Astrocyte (in vitro differentiated cells and primary cell): ENCODE results near the gene SDHC. TPM values are rescaled to one million over a fixed set of nuclear protein-coding genes. Genes with fewer than 3 reads are reported as not detected.

Experiments
- DNase-seq: peaks from one replicate; pipeline ENCODE4 v3.0.0-alpha.2; 2010; ENCODE audit warnings: low read depth
- FAIRE-seq: peaks from 2 replicates; lab custom pipeline; 2011; peaks lifted over from hg19 to GRCh38; lab: Jason Lieb, UNC
- H2AFZ ChIP-seq: 2 replicates; pipeline ENCODE4 v1.6.0; 2012; ENCODE audit warnings: low read depth, low read length, inconsistent platforms
- H3K27ac ChIP-seq: 2 replicates; pipeline ENCODE4 v1.5.1; 2011; ENCODE audit warnings: low read depth, low read length, inconsistent platforms
- H3K27me3 ChIP-seq: 2 replicates; pipeline ENCODE4 v1.6.0; 2011; ENCODE audit warnings: low read length, inconsistent platforms; ENCODE audit not compliant: insufficient read depth
- H3K36me3 ChIP-seq: 2 replicates; pipeline ENCODE4 v1.5.1; 2011; ENCODE audit warnings: low read length, inconsistent platforms; ENCODE audit not compliant: insufficient read depth
- H3K4me1 ChIP-seq: 2 replicates; pipeline ENCODE4 v1.5.1; 2011; ENCODE audit warnings: low read length, inconsistent platforms; ENCODE audit not compliant: insufficient read depth
- H3K4me2 ChIP-seq: 2 replicates; pipeline ENCODE4 v1.6.0; 2012; ENCODE audit warnings: low read length, inconsistent platforms
- H3K4me3 ChIP-seq: 2 replicates; pipeline ENCODE4 v1.5.1; 2011; ENCODE audit warnings: low read depth, mild to moderate bottlenecking, low read length, inconsistent platforms; ENCODE audit not compliant: insufficient read depth
- H3K79me2 ChIP-seq: 2 replicates; pipeline ENCODE4 v1.6.0; 2012; ENCODE audit warnings: mild to moderate bottlenecking, low read length, inconsistent platforms; ENCODE audit not compliant: insufficient read depth
- H3K9ac ChIP-seq: 2 replicates; pipeline ENCODE4 v1.6.0; 2012; ENCODE audit warnings: mild to moderate bottlenecking, low read length, inconsistent platforms
- H3K9me3 ChIP-seq: 2 replicates; pipeline ENCODE4 v1.5.1; 2012; ENCODE audit warnings: low read depth, mild to moderate bottlenecking, low read length, inconsistent platforms; ENCODE audit not compliant: insufficient read depth
- H4K20me1 ChIP-seq: 2 replicates; pipeline ENCODE4 v1.6.0; 2012; ENCODE audit warnings: low read length, inconsistent platforms; ENCODE audit not compliant: insufficient read depth
- H3K27ac Mint-ChIP-seq: one replicate; pipeline ENCODE4 v1.8.0; 2021; ENCODE audit warnings: mild to moderate bottlenecking, mixed read lengths; ENCODE audit not compliant: unreplicated experiment
- H3K27me3 Mint-ChIP-seq: one replicate; pipeline ENCODE4 v1.8.0; 2021; ENCODE audit warnings: low read depth, mixed read lengths; ENCODE audit not compliant: unreplicated experiment
- H3K36me3 Mint-ChIP-seq: one replicate; pipeline ENCODE4 v1.8.0; 2021; ENCODE audit warnings: low read depth, mixed read lengths; ENCODE audit not compliant: unreplicated experiment
- H3K4me1 Mint-ChIP-seq: one replicate; pipeline ENCODE4 v1.8.0; 2021; ENCODE audit warnings: low read depth, mixed read lengths; ENCODE audit not compliant: unreplicated experiment
- H3K4me3 Mint-ChIP-seq: one replicate; pipeline ENCODE4 v1.8.0; 2021; ENCODE audit warnings: mild to moderate bottlenecking, moderate library complexity, mixed read lengths; ENCODE audit not compliant: unreplicated experiment
- H3K9me3 Mint-ChIP-seq: one replicate; pipeline ENCODE4 v1.8.0; 2021; ENCODE audit warnings: mild to moderate bottlenecking, mixed read lengths; ENCODE audit not compliant: unreplicated experiment
- CTCF ChIP-seq: IDR thresholded peaks from 2 replicates; pipeline ENCODE4 v1.5.1; 2011; ENCODE audit warnings: low read depth, mild to moderate bottlenecking, inconsistent platforms, low read length, moderate library complexity; ENCODE audit not compliant: insufficient read depth
- EZH2 ChIP-seq: IDR thresholded peaks from 2 replicates; pipeline ENCODE4 v1.6.1; 2012; ENCODE audit warnings: mild to moderate bottlenecking, low read length, inconsistent platforms; ENCODE audit not compliant: insufficient read depth
- total RNA-seq: library from RNA; stranded (reverse); gene quantifications from 2 replicates; pipeline ENCODE4 v1.2.1, GENCODE V29; 2021

SDHC gene
- total RNA-seq, 1 donor from 2014 or later = 181 TPM

GRCh38 chr1:161373442-161373841 lies 59.3 kb downstream of the SDHC start:
- no peak overlapping the region for H3K4me2 ChIP-seq
- H4K20me1 ChIP-seq = no peaks in the 10 kb centered on the region
- no peaks in the 10 kb centered on the region for H3K9me3 ChIP-seq
- H3K79me2 ChIP-seq = no peaks in the 10 kb centered on the region
- Mint-ChIP-seq H3K9me3 (no peaks in the 10 kb centered on the region), H3K36me3 (no peaks in the 10 kb centered on the region), H3K4me1 (peaks cover 2% of the 10 kb centered on the region), H3K27ac (no peak overlapping the region), H3K4me3 (no peak overlapping the region), H3K27me3 (no peaks in the 10 kb centered on the region)
- no peak for TF ChIP-seq CTCF
- no peak for TF ChIP-seq EZH2
- H3K27ac ChIP-seq = no peak overlapping the region
- DNase-seq = no peak
- FAIRE-seq = no peak
- no peak overlapping the region for H2AFZ ChIP-seq
- no peak overlapping the region for H3K9ac ChIP-seq
- H3K36me3 ChIP-seq = no peaks in the 10 kb centered on the region
- H3K4me3 ChIP-seq = no peak overlapping the region
- no peaks in the 10 kb centered on the region for H3K27me3 ChIP-seq
- no peaks in the 10 kb centered on the region for H3K4me1 ChIP-seq

- Histone ChIP-seq H3K9me3 (no peaks in the 10 kb centered on the region), H3K36me3 (no peaks in the 10 kb centered on the region), H2AFZ (no peak overlapping the region), H3K27me3 (no peaks in the 10 kb centered on the region), H3K79me2 (no peaks in the 10 kb centered on the region), H3K4me2 (no peak overlapping the region), H3K4me3 (no peak overlapping the region), H3K4me1 (no peaks in the 10 kb centered on the region), H4K20me1 (no peaks in the 10 kb centered on the region), H3K27ac (no peak overlapping the region), H3K9ac (no peak overlapping the region)
- TF ChIP-seq EZH2 = no peak
- TF ChIP-seq CTCF = peak; percentile 17
- Mint-ChIP-seq H3K27ac (no peak overlapping the region), H3K4me1 (peaks cover 2% of the 10 kb centered on the region), H3K27me3 (no peaks in the 10 kb centered on the region), H3K4me3 (no peak overlapping the region), H3K36me3 (no peaks in the 10 kb centered on the region), H3K9me3 (no peaks in the 10 kb centered on the region)
- DNase-seq (no peak), FAIRE-seq (no peak)
Observed at GRCh38 chr1:161374373-161374772, 60.2 kb downstream of the SDHC start.

GRCh38 chr1:161378014-161378413 lies 63.8 kb downstream of the SDHC start:
- no peaks in the 10 kb centered on the region for H3K36me3 ChIP-seq
- Mint-ChIP-seq H3K4me3 (no peak overlapping the region), H3K36me3 (no peaks in the 10 kb centered on the region), H3K4me1 (peaks cover 7% of the 10 kb centered on the region), H3K27me3 (no peaks in the 10 kb centered on the region), H3K27ac (no peak overlapping the region), H3K9me3 (no peaks in the 10 kb centered on the region)
- no peaks in the 10 kb centered on the region for H3K79me2 ChIP-seq
- no peak overlapping the region for H3K4me3 ChIP-seq
- FAIRE-seq = no peak
- H3K9me3 ChIP-seq = no peaks in the 10 kb centered on the region
- no peak for TF ChIP-seq CTCF
- no peak for TF ChIP-seq EZH2
- no peak overlapping the region for H2AFZ ChIP-seq
- DNase-seq = no peak
- no peaks in the 10 kb centered on the region for H3K27me3 ChIP-seq
- H4K20me1 ChIP-seq = no peaks in the 10 kb centered on the region
- no peak overlapping the region for H3K4me2 ChIP-seq
- H3K4me1 ChIP-seq = peaks cover 9% of the 10 kb centered on the region
- no peak overlapping the region for H3K27ac ChIP-seq
- H3K9ac ChIP-seq = no peak overlapping the region
